ENCODE data around the gene SRGAP3.

GRCh38 chr3:9045371-9045770, 204.1 kb downstream of the SRGAP3 start:
- TF ChIP-seq EZH2 (IDR thresholded peaks at IDR 0.05; ENCODE audit: insufficient read depth, poor library complexity, severe bottlenecking) (no peak), EZH2phosphoT487 (IDR thresholded peaks at IDR 0.05; ENCODE audit: insufficient read depth, low read depth) (no peak)
